Activated naive CD4-positive, alpha-beta T cell treated with anti-CD3 and anti-CD28 coated beads, Interleukin-2, amount 50 U/mL, for 72 hours (primary cell): ENCODE data around the gene TNFSF18. TPM values are rescaled to one million over a fixed set of nuclear protein-coding genes. Genes with fewer than 3 reads are reported as not detected.
"Not testable (repeated sequence)": the region's sequence is repeated elsewhere in the genome, so short reads cannot be mapped to it uniquely, and the experiment has no call there.

ENCODE experiments used
- ATAC-seq, 2 donors: fragments of 150-1000 bp; cut with Tn5 transposase; 2 replicates each; pipeline ENCODE4 v1.10.0; 2021; ENCODE audit warnings: mild to moderate bottlenecking in 2 of 2, moderate library complexity in 2 of 2
- DNase-seq, 2 donors: peaks; one replicate each; pipeline ENCODE4 v3.0.0; 2021 to 2022; ENCODE audit warnings: low spot score in 2 of 2
- H3K27ac Mint-ChIP-seq, 2 donors: one replicate each; pipeline ENCODE4 v1.8.0; 2022; ENCODE audit warnings: mild to moderate bottlenecking in 2 of 2, mixed read lengths in 2 of 2
- H3K36me3 Mint-ChIP-seq, 2 donors: one replicate each; pipeline ENCODE4 v1.8.0; 2022; ENCODE audit warnings: mixed read lengths in 2 of 2
- H3K9me3 Mint-ChIP-seq, 2 donors: one replicate each; pipeline ENCODE4 v1.8.0; 2022; ENCODE audit warnings: mixed read lengths in 2 of 2
- total RNA-seq, 2 donors: library from RNA; stranded (reverse); gene quantifications; one replicate each; pipeline ENCODE4 v1.2.3, GENCODE V29; 2022

TNFSF18 gene, protein sequence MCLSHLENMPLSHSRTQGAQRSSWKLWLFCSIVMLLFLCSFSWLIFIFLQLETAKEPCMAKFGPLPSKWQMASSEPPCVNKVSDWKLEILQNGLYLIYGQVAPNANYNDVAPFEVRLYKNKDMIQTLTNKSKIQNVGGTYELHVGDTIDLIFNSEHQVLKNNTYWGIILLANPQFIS
- total RNA-seq = not detected

DNA sequence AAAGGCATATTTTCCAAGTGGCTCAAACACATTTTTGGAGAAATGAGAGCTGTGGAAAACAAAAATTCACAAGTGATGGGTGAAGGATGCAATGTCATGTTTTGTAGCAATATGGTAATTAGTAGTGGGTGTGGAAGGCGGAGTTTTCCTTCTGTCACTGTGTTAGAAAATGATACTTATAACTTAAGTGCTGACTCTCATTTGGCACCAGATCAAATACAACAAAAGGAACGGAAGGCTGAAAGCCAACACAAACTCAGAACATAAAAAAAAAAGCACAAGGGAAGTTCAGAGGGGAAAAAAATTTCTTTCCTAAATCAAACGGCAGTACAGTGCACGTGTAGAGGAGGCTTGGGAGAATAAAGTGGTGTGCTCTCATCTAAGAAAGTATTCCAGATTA lies at the start of gene TNFSF18:
TNFSF18 (minus strand) TSS at position 77 of the 400 bp plus-strand sequence; CDS start at position 32, 45 bp downstream.
- no peak within 1 kb of the TSS for H3K27ac Mint-ChIP-seq
- ATAC-seq (no peak), DNase-seq (no peak)
- no peaks in the 10 kb centered on the region for H3K9me3 Mint-ChIP-seq
- no peaks in the 10 kb centered on the region for H3K36me3 Mint-ChIP-seq

DNA sequence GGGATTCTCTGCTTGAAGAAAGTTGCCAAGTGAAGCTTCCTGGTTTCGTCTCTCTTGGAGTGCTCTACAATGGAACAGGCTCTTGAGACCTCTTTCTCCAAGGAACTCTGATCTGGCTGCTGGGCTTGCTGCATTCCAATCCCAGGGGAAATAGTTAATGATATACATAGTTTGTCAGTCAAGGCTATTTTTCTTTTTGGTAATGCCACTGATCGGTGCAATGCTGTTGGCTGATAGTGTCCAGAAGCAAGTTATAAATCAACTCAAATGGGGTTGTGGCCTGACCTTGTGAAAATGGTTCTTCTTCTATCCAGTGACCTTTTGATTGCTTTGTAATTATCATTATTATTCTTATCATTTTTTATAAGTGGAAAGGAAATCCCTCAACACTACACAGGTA lies 48.4 kb upstream of the TNFSF18 start:
- DNase-seq = no peak
- peaks cover 14 to 19% of the 10 kb centered on the region in 2 donors for H3K9me3 Mint-ChIP-seq
- no peak for ATAC-seq
- H3K36me3 Mint-ChIP-seq = peaks cover 8 to 11% of the 10 kb centered on the region in 2 donors
- H3K27ac Mint-ChIP-seq = no peak overlapping the region

DNA sequence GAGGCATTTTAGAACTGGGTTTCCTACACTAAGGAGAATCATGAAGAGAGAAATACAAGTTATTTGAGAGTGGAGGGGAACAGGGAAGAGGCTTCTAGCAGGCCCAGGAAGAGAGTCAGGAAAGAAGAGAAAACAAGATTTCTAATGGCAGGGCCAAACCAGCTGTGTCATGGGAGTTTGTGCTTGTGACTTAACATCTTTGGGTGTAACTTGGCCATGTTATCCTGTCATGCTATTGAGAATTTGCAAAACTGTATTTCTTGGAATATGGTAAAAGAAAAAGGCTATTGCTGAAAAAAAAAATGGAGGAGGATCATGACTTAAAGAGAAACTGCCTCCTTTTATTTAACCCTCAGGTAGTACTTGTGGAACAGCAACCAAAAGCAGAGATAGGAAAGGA lies 47.4 kb upstream of the TNFSF18 start:
- Mint-ChIP-seq H3K36me3 (peaks cover 8% of the 10 kb centered on the region in 2 donors), H3K9me3 (peaks cover 7 to 19% of the 10 kb centered on the region in 2 donors), H3K27ac (no peak overlapping the region)
- ATAC-seq = no peak
- no peak for DNase-seq

DNA sequence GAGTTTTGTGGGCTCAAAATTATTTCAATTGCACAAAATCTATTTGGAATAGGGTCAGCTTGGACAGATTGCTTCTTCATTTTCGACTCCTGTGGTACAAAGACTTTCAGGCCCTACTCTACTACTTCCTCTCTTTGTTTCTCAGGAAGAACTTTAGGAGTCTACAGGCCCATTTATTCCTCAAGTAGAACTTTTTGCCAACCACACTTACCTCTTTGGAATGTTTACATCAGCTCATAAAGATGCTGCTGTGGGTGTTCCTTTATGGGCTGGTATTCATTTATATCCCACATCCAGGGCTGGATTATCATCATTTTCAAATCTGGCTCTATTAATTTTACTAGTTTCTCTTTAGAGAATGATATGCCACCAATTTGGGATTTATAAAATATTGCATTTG lies 46.3 kb upstream of the TNFSF18 start:
- H3K36me3 Mint-ChIP-seq = no peaks in the 10 kb centered on the region
- DNase-seq (no peak), ATAC-seq (no peak)
- H3K27ac Mint-ChIP-seq = no peak overlapping the region
- H3K9me3 Mint-ChIP-seq = peaks cover 0 to 9% of the 10 kb centered on the region in 2 donors

DNA sequence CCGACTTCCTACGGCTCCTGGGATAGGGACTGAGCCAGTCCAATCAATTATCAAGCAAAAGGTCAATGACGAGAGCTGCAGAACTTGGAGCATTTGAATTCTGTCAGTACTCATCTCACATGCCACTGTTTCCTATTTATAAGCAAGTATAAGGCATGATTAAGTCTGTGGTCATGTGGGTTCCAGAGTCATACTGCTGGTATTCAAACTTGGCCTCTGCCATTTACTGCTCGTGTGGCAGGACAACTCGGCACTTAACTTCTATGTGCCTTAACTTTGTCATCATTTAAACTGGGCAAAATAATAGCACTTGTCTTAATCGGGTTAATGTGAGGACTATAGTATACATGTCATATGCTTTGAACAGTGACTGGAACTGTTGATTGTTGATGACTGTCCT lies 44.9 kb upstream of the TNFSF18 start:
- Mint-ChIP-seq H3K9me3 (peaks cover 0 to 7% of the 10 kb centered on the region in 2 donors), H3K27ac (no peak overlapping the region), H3K36me3 (no peaks in the 10 kb centered on the region)
- ATAC-seq (no peak), DNase-seq (no peak)

DNA sequence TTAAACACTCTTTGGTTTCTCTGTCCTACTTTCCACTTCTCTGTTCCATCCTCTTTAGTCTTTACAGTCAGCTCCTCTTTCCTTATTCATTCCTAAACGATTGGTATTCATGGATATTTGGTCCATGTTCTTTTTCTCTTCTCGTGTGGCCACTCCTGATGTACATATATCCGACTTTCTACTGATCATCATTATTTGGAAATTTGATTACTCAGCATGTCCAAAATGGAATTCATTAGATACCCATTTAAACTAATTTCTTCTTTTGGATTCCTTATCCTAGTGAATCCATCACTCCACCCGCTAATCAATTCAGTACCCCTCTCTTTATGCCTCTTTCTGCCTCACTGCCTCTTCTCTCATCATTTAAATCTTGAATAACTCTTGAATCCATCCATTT lies 43.8 kb upstream of the TNFSF18 start:
- peaks cover 0 to 7% of the 10 kb centered on the region in 2 donors for H3K9me3 Mint-ChIP-seq
- H3K36me3 Mint-ChIP-seq = no peaks in the 10 kb centered on the region
- ATAC-seq (no peak), DNase-seq (no peak)
- H3K27ac Mint-ChIP-seq = no peak overlapping the region

DNA sequence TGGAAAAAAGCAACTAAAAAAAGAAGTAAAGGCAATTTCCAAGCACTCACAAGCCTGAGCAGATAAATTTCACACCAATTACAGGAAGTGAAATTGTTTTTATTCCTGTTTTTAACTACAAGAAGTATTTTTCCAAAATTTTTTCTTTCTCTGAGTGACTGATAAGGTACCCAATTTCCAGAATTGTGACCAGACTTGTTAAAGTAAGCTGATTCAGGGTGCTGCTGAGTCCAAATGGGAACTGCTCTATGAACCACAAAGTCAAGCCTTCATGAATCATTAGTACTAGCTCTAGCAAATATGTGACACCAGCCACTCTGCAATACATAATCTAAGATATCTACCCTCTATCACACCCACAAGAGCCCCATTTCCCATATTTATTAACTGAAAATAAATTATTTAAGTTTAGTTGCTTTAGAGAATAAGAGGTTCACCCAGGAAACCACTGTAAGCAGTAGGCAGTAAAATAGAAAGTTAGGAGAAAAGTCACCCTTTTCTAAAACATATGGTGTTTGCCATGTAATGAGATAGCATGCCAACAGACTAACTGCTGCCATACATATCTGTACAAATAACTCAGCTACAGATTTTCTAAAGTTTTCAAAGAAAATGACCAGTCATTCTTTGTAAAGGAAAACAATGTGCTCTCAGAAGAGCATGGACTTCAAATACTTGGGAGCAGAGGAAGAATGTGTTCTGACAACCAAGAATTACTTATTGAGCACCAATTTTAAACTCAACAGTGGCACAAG lies 43.1 kb upstream of the TNFSF18 start:
- Mint-ChIP-seq H3K9me3 (peaks cover 0 to 7% of the 10 kb centered on the region in 2 donors), H3K36me3 (no peaks in the 10 kb centered on the region), H3K27ac (no peak overlapping the region)
- ATAC-seq = no peak
- DNase-seq = no peak

DNA sequence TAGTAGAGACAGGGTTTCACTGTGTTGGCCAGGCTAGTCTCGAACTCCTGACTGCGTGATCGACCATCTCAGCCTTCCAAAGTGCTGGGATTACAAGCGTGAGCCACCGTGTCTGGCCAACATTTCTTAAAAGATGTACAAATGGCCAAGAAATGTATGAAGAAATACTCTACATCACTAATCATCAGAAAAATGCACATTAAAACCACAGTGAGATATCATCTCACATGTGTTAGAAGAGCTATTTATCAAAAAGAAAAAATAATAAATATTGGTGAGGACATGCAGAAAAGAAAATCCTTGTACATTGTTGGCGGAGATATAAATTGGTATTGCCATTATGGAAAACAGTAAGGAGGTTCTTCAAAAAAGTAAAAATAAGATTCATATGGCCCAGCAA lies 33.6 kb upstream of the TNFSF18 start:
- no peak for DNase-seq
- no peak for ATAC-seq
- H3K9me3 Mint-ChIP-seq = peaks cover 0 to 4% of the 10 kb centered on the region in 2 donors
- H3K36me3 Mint-ChIP-seq = no peaks in the 10 kb centered on the region
- no peak overlapping the region for H3K27ac Mint-ChIP-seq

DNA sequence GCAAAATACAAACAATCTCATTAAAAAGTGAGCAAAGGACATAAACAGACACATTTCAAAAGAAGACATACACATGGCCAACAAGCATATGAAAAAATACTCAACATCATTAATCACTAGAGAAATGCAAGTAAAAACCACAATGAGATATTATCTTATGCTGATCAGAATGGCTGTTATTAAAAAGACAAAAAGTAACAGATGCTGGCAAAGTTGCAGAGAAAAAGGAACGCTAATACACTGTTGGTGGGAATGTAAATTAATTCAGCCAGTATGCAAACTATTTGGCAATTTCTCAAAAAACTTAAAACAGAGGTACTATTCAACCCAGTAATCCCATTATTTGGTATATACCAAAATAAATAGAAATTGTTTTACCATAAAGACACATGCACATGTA lies 32.2 kb upstream of the TNFSF18 start:
- H3K27ac Mint-ChIP-seq = no peak overlapping the region
- H3K36me3 Mint-ChIP-seq = no peaks in the 10 kb centered on the region
- H3K9me3 Mint-ChIP-seq = peaks cover 0 to 4% of the 10 kb centered on the region in 2 donors
- ATAC-seq (no peak), DNase-seq (no peak)

DNA sequence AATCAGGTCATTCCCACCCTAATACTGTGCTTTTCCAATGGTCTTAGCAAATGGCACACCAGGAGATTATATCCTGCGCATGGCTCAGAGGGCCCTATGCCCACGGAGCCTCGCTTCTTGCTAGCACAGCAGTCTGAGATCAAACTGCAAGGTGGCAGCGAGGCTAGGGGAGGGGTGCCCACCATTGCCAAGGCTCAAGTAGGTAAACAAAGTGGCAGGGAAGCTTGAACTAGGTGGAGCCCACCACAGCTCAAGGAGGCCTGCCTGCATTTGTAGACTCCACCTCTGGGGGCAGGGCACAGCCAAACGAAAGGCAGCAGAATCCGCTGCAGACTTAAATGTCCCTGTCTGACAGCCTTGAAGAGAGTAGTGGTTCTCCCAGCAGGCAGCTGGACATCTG lies 23.5 kb upstream of the TNFSF18 start:
- H3K9me3 Mint-ChIP-seq, ATAC-seq, H3K27ac Mint-ChIP-seq: not testable (repeated sequence)

DNA sequence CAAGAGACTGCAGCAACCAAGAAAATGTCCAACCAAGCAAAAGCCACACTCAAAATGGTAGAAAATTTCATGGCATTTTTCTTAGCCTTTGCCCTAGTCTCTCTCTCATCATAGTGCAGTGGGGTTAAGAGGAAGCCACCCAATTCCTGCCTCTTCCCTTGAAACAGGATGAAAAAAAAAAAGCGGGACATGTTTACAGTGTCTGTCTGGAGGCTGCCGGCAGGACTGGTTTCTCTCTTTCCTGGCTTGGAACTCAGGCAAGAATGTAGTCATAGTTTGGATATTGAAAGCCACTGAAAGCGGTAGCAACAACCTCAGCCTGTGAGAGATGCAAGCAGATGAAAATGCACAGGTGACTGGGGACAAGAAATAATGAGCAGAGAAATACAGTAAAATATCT lies 13.3 kb upstream of the TNFSF18 start:
- ATAC-seq (no peak), DNase-seq (no peak)
- H3K27ac Mint-ChIP-seq = no peak overlapping the region
- no peaks in the 10 kb centered on the region for H3K36me3 Mint-ChIP-seq
- peaks cover 0 to 8% of the 10 kb centered on the region in 2 donors for H3K9me3 Mint-ChIP-seq

More for the DNA sequence above, 23.5 kb upstream of the TNFSF18 start:
- H3K36me3 Mint-ChIP-seq = peaks cover 7 to 19% of the 10 kb centered on the region in 2 donors
- DNase-seq = not testable (repeated sequence)

DNA sequence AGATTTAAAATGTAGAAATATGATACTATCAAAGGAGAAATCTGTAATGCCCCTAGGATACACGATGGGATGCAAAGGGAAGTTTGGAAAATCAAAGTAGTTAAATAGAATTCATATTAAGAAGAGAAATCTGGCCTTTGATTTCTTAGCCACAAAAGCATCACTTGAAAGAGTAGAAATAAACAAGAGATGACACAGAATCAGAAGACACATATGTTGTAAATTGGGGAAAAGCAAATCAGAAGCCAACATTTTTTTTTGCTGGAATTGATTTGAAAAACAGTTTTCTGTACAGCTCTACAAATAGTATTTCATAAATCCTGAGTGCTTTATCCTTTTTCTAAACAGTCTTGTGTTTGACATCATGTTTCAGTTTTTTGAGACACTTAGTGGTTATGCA lies 12.4 kb upstream of the TNFSF18 start:
- no peaks in the 10 kb centered on the region for H3K36me3 Mint-ChIP-seq
- DNase-seq (no peak), ATAC-seq (no peak)
- no peak overlapping the region for H3K27ac Mint-ChIP-seq
- peaks cover 0 to 8% of the 10 kb centered on the region in 2 donors for H3K9me3 Mint-ChIP-seq

DNA sequence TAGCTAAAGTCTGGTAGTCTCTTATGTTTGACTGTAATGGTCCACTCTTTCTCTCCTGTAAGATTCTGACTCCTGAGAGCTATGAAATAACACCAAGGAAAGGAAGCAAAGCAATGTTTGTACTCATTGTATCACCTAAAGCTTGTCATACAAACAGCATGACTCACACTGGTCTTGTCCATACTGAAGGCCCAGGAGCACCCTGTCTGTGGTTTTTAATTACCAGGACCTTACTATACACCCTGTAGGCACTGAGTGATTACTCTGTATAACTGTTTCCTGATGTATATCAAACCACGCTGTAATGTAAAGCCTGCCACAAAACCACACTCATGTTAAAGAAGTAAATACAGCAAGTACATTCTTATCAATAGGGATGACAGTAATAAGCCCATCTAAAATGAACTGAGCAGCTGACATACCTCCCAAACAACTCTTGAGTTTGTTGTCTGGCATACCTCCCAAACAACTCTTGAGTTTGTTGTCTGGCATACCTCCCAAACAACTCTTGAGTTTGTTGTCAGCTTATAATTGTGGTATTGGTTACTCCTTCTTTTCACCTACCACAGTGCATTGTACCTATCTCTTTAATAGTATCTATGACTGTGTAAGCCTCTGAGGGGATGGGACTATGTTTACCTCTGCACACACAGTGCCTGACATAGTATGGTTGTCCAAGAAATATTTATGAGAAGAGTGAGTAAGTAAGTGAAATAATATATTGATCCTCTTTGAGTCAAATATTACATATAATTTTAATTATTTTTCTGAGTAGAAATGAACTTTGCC lies 11.6 kb upstream of the TNFSF18 start:
- Mint-ChIP-seq H3K27ac (no peak overlapping the region), H3K9me3 (peaks cover 0 to 8% of the 10 kb centered on the region in 2 donors), H3K36me3 (no peaks in the 10 kb centered on the region)
- no peak for ATAC-seq
- no peak for DNase-seq

DNA sequence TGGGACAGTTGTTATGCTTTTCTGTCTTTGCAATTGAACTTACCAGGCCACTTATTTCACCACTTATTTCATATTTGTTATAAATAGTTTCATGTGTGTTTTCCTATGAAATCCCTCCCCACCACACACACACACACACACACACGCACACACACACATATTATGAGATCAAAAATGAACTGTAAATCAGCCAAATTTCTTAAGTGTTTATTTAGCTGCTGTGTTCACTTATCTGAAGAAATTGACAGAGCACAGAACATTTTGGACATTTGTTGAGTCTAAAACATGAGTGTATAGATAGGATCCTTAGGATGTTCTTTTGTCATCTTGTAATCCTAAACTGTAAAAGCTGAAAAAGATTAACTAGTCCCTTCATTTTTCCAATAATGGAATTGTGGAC lies 7.8 kb upstream of the TNFSF18 start:
- ATAC-seq (no peak), DNase-seq (no peak)
- H3K27ac Mint-ChIP-seq = no peak overlapping the region
- H3K36me3 Mint-ChIP-seq = no peaks in the 10 kb centered on the region
- H3K9me3 Mint-ChIP-seq = no peaks in the 10 kb centered on the region

DNA sequence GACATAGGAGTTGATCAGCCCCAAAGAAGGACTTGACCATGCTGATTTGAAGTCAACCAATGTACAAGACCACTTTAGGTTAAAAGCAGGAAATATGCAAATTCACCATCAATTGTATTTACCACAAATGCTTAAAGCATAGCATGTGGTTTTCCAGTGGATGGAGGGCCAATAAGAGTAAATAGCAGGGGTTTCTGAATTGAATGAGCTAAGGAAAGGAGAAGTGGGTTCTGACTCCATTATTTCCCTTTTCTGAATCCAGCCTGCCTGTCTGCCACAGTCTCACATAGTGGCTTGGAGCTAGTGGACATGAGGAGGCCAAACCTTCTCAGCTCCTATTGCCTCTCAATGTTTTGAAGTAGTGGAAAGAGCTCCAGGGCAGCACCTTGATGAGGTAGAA lies 7.2 kb upstream of the TNFSF18 start:
- H3K9me3 Mint-ChIP-seq = no peaks in the 10 kb centered on the region
- no peak for DNase-seq
- ATAC-seq = no peak
- no peaks in the 10 kb centered on the region for H3K36me3 Mint-ChIP-seq
- no peak overlapping the region for H3K27ac Mint-ChIP-seq

DNA sequence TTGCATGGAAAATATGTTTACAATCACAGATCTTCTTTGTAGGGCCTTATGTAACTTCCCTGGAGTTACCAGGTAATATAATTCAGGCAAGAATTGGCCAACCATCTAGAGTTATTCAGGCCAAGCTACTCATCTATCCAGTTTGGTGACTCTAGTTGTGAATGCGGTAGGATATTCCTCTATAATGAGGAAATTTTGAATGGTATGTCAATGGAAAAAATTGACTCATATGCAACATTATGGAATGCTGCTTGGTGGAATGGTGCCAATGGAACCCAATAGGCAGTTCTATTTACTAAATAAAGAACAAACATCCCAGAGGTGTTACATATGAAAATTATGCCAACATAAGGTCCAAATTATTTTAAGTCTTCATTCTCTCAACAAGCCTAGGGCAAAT lies 5.6 kb upstream of the TNFSF18 start:
- no peaks in the 10 kb centered on the region for H3K9me3 Mint-ChIP-seq
- DNase-seq = no peak
- no peaks in the 10 kb centered on the region for H3K36me3 Mint-ChIP-seq
- ATAC-seq = no peak
- no peak overlapping the region for H3K27ac Mint-ChIP-seq

DNA sequence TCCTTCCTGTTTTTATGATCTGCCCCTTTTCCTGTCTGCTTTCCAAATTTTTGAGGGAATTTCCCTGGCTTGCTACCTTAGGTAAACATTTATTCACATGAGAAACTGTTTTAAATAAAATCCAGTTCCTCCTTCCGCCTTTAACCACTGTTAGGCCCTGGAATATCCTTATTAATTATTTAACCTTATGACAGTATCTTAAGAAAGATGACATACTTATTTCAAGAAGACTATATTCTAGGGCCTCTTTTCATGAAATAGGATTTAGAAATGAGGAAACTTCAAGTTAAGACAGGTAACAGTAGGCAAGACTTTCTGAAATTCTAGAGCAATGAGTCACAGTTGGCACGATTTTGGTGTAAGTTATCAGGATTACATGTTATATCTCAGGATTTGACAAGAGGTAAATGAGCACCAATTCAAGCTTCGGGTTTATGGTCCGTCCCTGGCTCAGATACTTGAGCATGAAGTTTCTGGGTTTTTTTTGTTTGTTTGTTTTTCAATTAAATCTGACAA lies 2.0 kb upstream of the TNFSF18 start:
- H3K27ac Mint-ChIP-seq = no peak overlapping the region
- no peak for ATAC-seq
- no peaks in the 10 kb centered on the region for H3K36me3 Mint-ChIP-seq

More for the DNA sequence above, 2.0 kb upstream of the TNFSF18 start:
- no peaks in the 10 kb centered on the region for H3K9me3 Mint-ChIP-seq
- no peak for DNase-seq
